Suppressor macrophage treated with lipopolysaccharide for 4 hours (primary cell): Measurements from ENCODE around the gene CTIF.
A peak's percentile ranks its signal among the peaks of the same experiment; 100 is the strongest.

Experiments
- DNase-seq: peaks from one replicate; pipeline ENCODE4 v3.0.0-alpha.2; 2020

Gene CTIF

DNA sequence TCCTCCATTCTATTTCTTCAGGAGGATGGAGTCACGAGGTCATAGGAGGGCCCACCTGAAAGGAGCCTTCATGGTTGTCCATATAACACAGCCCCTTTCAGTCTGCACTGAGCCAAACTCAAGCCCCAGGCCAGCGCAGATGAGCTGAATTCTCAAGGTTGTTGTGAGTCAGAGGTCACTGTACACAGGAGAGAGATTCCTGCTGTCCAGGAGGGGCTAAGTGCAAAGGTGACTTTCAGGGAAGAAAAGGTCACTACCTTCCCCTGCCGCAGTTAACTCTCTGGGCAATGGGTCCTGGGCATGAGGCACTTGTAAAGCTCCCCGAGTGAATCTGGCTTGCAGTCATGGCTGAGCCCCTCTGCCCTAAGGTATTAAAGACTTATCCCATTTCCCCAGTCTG is 150.7 kb downstream of the CTIF start:
- DNase-seq, result no peak

DNA sequence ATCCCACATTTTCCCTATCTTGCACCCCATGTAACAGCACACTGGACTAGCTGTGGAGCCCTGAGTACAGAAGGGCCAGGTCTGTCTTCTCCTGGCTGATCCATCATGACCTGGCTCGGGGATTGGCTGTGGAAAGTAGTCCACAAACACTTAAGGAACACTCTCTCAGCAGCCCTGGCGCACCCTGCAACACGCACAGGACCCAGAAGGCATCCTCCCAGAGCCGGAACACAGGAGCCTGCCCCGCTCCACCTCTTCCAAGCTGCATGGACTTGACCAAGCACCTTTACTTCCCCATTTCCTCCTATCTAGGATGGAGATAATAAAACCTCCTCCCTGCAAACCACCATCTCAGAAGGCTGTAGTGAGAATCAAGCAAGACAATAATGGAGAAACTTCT is 151.7 kb downstream of the CTIF start:
- DNase-seq, result no peak

DNA sequence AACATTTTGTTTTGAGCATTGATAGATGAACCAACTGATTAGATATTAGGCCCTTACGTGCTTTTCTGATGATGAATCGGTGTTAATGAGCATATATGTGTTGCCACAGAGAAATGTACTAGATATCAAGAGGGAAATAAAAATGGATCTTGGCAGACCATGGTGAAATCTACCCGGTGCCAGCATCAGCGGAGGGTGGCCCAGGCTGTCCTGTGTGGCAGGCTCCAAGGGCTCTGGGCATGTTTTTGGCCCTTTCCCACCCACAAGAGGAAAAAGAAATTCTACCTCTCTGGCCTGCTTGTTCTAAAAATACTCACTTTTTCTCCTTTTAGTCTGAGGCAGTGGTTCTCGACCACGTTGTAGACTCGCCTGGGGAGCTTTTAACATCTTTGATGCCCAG is 154.2 kb downstream of the CTIF start:
- no peak for DNase-seq

GRCh38 chr18:48693625-48694262 is 154.9 kb downstream of the CTIF start:
- no peak for DNase-seq

DNA sequence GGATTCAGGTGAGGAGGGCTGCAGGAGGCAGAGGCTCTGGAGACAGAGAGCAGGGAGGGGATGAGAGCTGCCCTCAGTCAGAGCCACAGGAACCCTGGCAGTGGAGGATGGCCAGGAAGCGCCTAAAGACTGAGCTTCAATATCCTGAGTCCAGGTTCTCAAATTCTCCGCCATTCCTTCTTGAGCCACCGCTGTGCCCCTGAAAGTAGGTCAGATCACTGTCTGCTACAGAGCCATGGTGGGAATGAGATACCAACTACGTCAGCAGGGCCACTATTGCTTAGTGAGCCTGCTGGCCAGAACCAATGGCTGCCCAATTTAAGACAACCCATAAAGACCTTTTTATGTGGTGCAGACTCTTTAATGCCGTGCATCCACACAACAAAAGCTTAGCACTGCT is 155.5 kb downstream of the CTIF start:
- DNase-seq, result no peak

DNA sequence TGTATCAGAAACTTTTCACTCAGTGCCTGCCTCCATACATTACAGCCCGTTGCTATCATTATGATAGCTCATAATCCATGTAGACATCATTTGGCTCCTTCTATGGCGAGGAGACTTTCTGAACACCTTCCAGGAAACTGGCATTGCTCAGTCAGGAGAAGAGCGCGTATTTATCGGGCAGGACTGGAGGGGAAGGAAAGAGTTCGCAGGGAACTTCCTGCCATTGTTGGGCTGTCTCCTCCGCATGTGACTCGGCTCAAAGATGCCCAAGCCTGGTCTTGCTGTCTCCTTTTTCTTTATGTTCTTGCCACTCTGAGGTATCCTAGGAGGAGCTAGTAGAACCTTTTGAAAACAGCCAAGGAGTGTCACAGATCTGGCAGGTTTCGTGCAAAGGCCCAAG is 156.8 kb downstream of the CTIF start:
- DNase-seq, result no peak

GRCh38 chr18:48696218-48696617 is 157.4 kb downstream of the CTIF start:
- no peak for DNase-seq

- no peak for DNase-seq
These were observed 158.6 kb downstream of the CTIF start for GRCh38 chr18:48697441-48697840.

DNA sequence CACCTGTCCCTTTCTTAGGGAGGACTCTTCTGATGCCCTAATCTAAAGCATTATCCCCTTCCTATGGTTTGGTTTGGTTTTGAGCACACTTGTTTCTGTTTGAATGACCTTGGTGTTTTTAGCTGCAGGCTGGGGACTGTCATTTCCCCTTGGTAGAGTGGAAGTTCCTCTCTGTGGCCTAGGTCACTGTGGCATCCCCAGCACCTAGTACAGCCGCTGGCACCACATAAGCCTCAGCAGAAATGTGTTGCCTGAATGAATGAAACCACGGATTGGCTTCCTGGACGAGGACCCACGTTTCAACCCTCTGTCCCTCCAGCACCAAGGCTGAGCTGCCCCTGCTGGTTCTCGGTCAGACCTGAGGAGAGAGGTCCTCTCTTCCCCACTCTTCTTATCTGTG is 159.9 kb downstream of the CTIF start:
- DNase-seq, result peak; percentile 15

DNA sequence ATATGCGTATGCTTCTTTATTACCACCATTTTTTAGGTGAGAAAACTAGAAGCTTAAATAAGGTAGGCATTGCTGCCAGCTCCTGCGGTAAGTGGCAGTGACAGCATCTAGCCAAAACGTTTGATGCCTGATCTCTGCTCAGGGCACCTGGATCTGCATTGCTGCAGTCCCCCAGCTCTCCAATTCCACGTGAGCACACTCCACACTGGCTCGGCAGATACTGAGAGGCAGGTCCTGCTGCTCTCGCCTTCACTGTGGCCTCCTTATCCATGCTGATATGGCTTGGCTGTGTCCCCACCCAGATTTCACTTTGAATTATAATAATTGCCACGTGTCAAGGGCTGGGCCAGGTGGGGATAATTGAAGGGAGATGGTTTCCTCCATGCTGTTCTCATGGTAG is 160.9 kb downstream of the CTIF start:
- DNase-seq, result no peak

DNA sequence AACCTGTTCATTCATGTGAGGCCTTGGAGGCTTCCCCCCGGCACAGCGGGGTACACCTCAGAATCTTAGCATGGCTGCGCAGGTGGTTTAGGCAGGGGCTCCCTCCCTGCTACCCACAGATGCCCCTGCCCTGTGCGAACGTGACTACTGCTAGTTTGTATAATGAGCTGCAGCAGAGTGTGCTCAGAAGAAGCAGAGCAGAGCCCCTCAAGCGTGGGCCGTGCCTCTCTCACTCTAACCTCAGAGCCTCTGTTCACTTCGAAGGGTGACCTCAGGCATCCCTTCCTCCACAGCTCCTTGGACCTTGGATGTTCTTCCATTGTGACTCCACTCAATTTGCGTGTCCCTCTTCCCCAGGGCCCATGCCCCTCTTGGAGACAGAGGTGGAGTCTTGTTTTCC is 161.6 kb downstream of the CTIF start:
- no peak for DNase-seq

GRCh38 chr18:48702346-48703027 is 163.7 kb downstream of the CTIF start:
- no peak for DNase-seq

DNA sequence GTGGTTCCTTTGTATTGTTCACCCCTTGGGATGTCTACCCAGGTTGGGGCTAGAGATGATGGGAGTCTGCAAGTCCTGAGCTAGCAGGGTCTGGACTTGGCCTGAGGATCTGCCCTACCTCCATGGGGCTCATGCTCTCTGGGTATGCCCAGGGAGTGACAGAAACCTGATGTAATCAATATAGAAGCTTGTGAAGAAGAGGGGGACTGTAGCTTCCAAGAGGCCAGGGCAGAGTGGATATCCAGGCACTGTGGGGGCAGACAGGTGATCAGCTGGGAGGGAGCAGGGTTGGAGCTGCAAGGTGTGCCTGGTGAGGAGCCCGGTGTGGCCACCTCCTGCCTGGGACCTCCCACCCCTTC is 164.2 kb downstream of the CTIF start:
- no peak for DNase-seq

DNA sequence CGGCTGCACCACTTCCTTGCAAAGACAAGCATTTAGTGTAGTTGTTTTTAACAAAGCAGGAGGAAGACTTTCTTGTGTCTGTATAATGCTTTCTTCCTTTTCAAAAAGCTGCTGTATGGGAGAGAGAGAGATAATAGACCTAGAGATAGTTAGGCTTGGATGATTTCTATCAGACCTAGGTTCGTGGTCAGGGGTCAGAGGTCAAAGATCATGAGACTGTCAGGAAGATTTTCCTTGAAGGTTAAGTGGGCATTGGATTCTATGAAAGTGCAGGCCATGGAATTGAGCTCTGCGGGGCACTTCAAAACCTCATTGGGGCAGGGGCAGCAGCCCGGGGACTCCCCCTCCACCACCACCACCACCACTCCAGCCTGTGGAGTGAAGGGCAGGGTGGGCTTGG is 164.6 kb downstream of the CTIF start:
- no peak for DNase-seq

GRCh38 chr18:48705043-48705442 is 166.2 kb downstream of the CTIF start:
- DNase-seq, result no peak

DNA sequence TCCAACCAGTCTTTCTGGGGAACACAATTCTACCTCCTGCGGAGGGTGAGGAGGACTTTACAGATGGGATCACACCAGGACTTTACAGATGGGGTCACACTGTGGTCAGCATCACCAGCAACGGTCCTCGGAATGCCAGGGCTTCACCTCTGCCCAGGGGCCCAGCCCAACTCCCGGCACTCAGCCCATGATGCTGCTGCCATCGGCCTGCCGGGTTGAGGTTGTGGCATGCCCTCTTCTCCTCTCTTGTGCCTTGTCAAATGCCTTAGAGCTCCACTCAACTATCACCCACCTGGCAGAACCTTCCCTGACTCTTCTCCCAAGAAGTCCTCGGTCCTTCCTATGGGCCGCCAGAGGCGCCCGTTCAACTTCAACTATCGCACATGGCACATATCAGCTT is 166.7 kb downstream of the CTIF start:
- no peak for DNase-seq

GRCh38 chr18:48706731-48707130 is 167.9 kb downstream of the CTIF start:
- DNase-seq, result no peak

DNA sequence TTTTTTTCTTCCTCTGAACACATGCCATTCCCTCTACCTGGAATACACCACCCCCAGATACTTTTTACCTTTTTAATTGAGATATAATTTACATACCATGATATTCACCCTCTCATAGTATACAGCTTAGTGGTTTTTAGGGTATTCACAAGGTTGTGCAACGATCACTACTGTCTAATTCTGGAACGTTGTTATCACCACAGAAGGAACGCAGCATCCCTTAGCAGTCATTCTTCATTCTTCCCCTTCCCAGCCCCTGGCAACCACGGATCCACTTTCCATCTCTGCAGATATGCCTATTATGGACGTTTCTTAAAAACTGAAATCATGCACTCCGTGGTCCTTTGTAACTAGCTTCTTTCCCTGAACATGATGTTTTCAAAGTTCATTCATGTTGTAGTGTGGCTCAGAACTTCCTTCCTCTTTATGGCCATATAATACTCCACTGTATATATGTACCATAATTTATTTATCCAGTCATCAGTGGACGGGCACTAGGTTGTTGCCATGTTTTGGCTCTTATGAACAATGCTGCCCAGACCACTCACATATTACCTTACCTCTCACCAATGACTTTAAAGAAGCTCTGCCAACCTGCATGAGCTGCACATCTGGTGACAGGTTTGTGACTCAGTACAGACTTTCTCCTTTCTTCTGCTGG is 168.9 kb downstream of the CTIF start:
- DNase-seq, result peak; percentile 43

GRCh38 chr18:48708807-48709206 is 170.0 kb downstream of the CTIF start:
- DNase-seq, result no peak

GRCh38 chr18:48709371-48710062 is 170.7 kb downstream of the CTIF start:
- no peak for DNase-seq

DNA sequence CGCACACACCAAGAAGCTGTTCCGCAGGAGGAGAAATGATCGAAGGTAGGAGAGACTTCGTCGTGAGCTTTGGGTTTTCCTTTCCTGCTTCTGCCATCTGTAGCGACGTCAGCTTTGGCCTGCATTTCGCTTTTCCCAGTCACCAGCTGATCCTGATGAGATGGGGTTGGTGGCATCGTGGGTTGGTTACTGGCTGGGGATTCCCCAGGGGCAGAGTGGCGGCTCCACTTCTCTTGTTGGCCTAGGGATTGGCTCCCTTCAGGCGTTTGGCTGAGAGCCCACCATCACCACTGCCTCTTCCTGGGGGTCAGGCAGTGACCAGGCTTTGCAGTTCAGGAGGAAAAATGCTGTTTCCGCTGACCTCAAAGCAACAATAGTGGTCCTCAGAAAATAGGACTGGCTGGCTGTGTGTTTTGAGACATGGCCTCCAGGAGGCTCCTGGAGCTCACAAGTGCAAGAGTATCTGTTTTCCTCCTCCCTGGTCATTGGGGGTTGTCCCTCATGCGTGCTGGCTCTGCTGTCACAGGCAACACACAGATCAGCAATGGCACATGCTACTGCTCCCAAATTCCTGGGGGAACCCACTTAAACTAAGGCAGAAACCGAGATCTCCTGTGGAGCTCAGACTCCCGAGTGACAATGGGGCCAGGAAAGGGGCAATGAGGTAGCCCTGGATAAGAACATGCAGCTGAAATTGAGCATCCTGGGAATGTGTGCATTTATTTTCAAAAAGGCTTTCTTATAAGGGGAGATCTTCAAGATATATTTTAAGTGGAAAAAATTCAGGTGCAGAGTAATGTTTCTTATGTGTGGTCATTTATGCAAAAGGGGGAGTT is 173.0 kb downstream of the CTIF start:
- DNase-seq, result peak; percentile 59

DNA sequence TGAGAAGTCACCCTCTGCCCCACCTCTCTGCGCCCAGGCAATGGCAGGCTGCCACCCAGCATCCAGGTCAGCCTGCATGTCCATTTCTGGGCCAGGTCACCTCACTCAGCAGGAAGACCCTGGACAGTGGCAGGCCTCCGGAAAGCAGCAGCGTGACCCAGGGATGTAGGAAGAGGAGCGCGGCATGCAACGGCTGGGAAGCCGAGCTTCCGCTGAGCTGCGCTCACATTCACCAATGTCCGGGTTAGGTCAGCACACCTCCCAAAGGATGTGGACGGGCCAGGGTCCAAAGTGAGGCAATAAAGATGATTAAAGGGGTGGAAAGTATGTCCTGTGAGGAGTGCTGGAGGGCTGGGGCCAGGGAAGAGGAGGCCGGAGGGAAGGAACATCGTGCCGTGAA is 174.5 kb downstream of the CTIF start:
- DNase-seq, result no peak

DNA sequence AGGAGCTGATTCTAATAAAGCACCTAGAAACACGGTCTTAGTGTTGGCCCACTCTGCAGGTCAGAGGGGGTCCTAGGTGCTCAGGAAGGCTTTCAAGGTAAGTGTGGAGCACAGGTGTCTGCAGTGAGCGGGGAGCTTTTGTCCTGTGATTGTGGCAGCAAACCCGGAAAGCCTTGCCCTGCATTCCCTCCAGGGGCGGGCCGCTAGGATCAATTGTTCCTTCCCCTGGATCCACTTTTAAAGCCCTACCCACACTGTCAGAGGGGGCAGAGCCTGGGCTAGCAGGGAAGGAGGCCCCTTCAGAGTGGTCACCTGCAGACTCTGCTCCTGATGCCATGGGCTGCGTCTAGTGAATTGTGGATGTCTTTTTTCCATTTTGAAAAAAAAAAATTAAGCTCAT is 176.0 kb downstream of the CTIF start:
- no peak for DNase-seq
